GM12878 (cell line): ENCODE results near the gene EML1. TPM values are rescaled to one million over a fixed set of nuclear protein-coding genes. Genes with fewer than 3 reads are reported as not detected.

Source experiments
- ATAC-seq: fragments of 200-7000 bp; cut with Tn5 transposase; 3 replicates; pipeline ENCODE4 v1.9.1; 2020; ENCODE audit warnings: mild to moderate bottlenecking, moderate library complexity
- BruUV-seq: library from RNA; stranded (reverse); fragments of 400-500 nt; replicated peaks from 2 replicates; lab custom pipeline; 2021; lab: Mats Ljungman, UMichigan
- CTCF ChIA-PET: fragments of 300-600 bp; sonication (Branson Sonifier 250); formaldehyde crosslinking; extraction: SDS; loops from one replicate; lab custom pipeline; 2021; ENCODE audit warnings: inconsistent platforms; lab: Yijun Ruan, JAX
- POLR2A ChIA-PET: fragments of 350-600 bp; formaldehyde crosslinking; extraction: SDS; loops from one replicate; lab custom pipeline; 2021; ENCODE audit warnings: inconsistent platforms; lab: Charles Lee
- RAD21 ChIA-PET: fragments of 300-600 bp; sonication (Branson Sonifier 250); formaldehyde crosslinking; loops from one replicate; lab custom pipeline; 2023; ENCODE audit warnings: antibody characterized with exemption; ENCODE audit not compliant: unreplicated experiment; lab: Charles Lee
- SMC1A ChIA-PET: fragments of 300-600 bp; sonication (Branson Sonifier 250); formaldehyde crosslinking; loops from one replicate; lab custom pipeline; 2023; ENCODE audit not compliant: unreplicated experiment, uncharacterized antibody; lab: Charles Lee
- DNase-seq: peaks from one replicate; pipeline ENCODE4 v3.0.0-alpha.2; 2011; ENCODE audit warnings: low read depth, low spot score
- FAIRE-seq: peaks from 3 replicates; lab custom pipeline; 2011; peaks lifted over from hg19 to GRCh38; lab: Jason Lieb, UNC
- H2AFZ ChIP-seq: 2 replicates; pipeline ENCODE4 v1.6.0; 2011; ENCODE audit warnings: low read depth, low read length, control low read depth; ENCODE audit not compliant: control insufficient read depth
- H3K27ac ChIP-seq: 2 replicates; pipeline ENCODE4 v1.5.1; 2011; ENCODE audit warnings: control low read depth; ENCODE audit not compliant: control insufficient read depth, insufficient read depth
- H3K27me3 ChIP-seq, 2 experiments: replicated peaks in 1 of 2; 2 replicates each; pipeline versions ENCODE4 v1.6.0 to v1.6.1; 2011; ENCODE audit warnings: low read length in 1 of 2; ENCODE audit not compliant: control insufficient read depth in 2 of 2, insufficient read depth in 2 of 2
- H3K36me3 ChIP-seq, 2 experiments: 2 replicates each; pipeline ENCODE4 v1.5.1; 2011; ENCODE audit warnings: low read length in 1 of 2; ENCODE audit not compliant: control insufficient read depth in 2 of 2, insufficient read depth in 2 of 2
- H3K4me1 ChIP-seq: 2 replicates; pipeline ENCODE4 v1.6.1; 2011; ENCODE audit warnings: mild to moderate bottlenecking, low read length, moderate library complexity, mixed read lengths; ENCODE audit not compliant: control insufficient read depth, insufficient read depth
- H3K4me2 ChIP-seq: 2 replicates; pipeline ENCODE4 v1.6.0; 2011; ENCODE audit warnings: control low read depth; ENCODE audit not compliant: control insufficient read depth, insufficient read depth
- H3K4me3 ChIP-seq: fragments of 200-600 bp; sonication (generic); 2 replicates; pipeline ENCODE4 v1.5.1; 2016
- H3K79me2 ChIP-seq: 2 replicates; pipeline ENCODE4 v1.6.0; 2011; ENCODE audit warnings: low read length; ENCODE audit not compliant: control insufficient read depth, insufficient read depth
- H3K9ac ChIP-seq: 2 replicates; pipeline ENCODE4 v1.8.0; 2011; ENCODE audit warnings: low read length, control low read depth, mixed read lengths; ENCODE audit not compliant: control insufficient read depth, insufficient read depth
- H3K9me3 ChIP-seq: replicated peaks from 3 replicates; pipeline ENCODE4 v1.5.1; 2011; ENCODE audit warnings: mild to moderate bottlenecking, low read length; ENCODE audit not compliant: control insufficient read depth, insufficient read depth
- H4K20me1 ChIP-seq: 2 replicates; pipeline ENCODE4 v1.6.0; 2011; ENCODE audit not compliant: control insufficient read depth, insufficient read depth
- BMI1 ChIP-seq: fragments of 450-650 bp; IDR thresholded peaks from 2 replicates; pipeline ENCODE4 v1.6.1; 2016; ENCODE audit warnings: mild to moderate bottlenecking, moderate library complexity, borderline replicate concordance
- HDAC2 ChIP-seq: fragments of 200-600 bp; sonication (generic); IDR thresholded peaks from 2 replicates; pipeline ENCODE4 v1.6.1; 2017
- IKZF1 ChIP-seq: fragments of 450-650 bp; conservative IDR thresholded peaks from 2 replicates; pipeline ENCODE4 v1.6.1; 2017; ENCODE audit warnings: antibody characterized with exemption, mild to moderate bottlenecking
- MXI1 ChIP-seq: fragments of 150-350 bp; IDR thresholded peaks from 2 replicates; pipeline ENCODE4 v1.6.1; 2011; ENCODE audit warnings: low read depth, mild to moderate bottlenecking, inconsistent platforms, low read length, improper control_type of control experiment
- NR2F1 ChIP-seq: fragments of 450-650 bp; conservative IDR thresholded peaks from 2 replicates; pipeline ENCODE4 v1.6.1; 2017; ENCODE audit warnings: mild to moderate bottlenecking
- SMAD5 ChIP-seq: IDR thresholded peaks from 2 replicates; pipeline ENCODE4 v1.6.1; 2016; ENCODE audit warnings: antibody characterized with exemption, low read depth
- YY1 ChIP-seq: IDR thresholded peaks from 2 replicates; pipeline ENCODE4 v1.6.1; 2011; ENCODE audit warnings: low read depth, mild to moderate bottlenecking, low read length
- WGBS: methylation state at CpG from one replicate; pipeline ENCODE4 v1.1.6; 2016; ENCODE audit warnings: low lambda C conversion rate; ENCODE audit not compliant: insufficient replicate concordance, insufficient coverage; ENCODE audit errors: missing lambda C conversion rate; 5-methylcytosine and 5-hydroxymethylcytosine counted together
- in situ Hi-C: fragments of 300-500 bp; cut with MboI; formaldehyde crosslinking; loops from 9 replicates; pipeline ENCODE4 v1.14.3; 2018; ENCODE audit warnings: mixed read lengths
- intact Hi-C: fragments of 100-400 bp; cut with micrococcal nuclease; formaldehyde crosslinking; loops from one replicate; pipeline ENCODE4 v1.14.2; 2022; ENCODE audit not compliant: unreplicated experiment
- polyA plus RNA-seq, 11 experiments: library from polyadenylated mRNA; depleted of rRNA in 4 of 11; unstranded in 6 of 11; stranded (reverse) in 5 of 11; fragments of >200 nt; fragmentation: Nextera tagmentation in 4 of 11; fragmentation: Illumina TruSeq in 1 of 11; extraction: Ambion mirVana in 4 of 11; extraction: Trizol in 1 of 11; gene quantifications; 1 replicate in 1 of 11; 2 replicates in 10 of 11; pipeline versions ENCODE4 v1.2.1 to v1.2.3, GENCODE V29; 2011 to 2016; ENCODE audit warnings: inconsistent platforms in 2 of 11, missing spikeins in 2 of 11, low read depth in 1 of 11
- total RNA-seq, 4 experiments: library from RNA; depleted of rRNA in 3 of 4; stranded (reverse); fragments of >200 nt in 3 of 4; fragmentation: Illumina TruSeq in 1 of 4; extraction: Trizol in 1 of 4; gene quantifications; 2 replicates each; pipeline versions ENCODE4 v1.2.1 to v1.2.3, GENCODE V29; 2013 to 2021
- TF ChIP-seq, protein P1 (sequence below): fragments of 450-650 bp; IDR thresholded peaks from 2 replicates; pipeline ENCODE4 v1.6.1; 2018; ENCODE audit warnings: borderline replicate concordance, mild to moderate bottlenecking; ENCODE audit not compliant: partially characterized antibody
- TF ChIP-seq, protein P2 (sequence below): fragments of 150-350 bp; IDR thresholded peaks from 2 replicates; pipeline ENCODE4 v1.6.1; 2014; ENCODE audit warnings: mild to moderate bottlenecking, low read depth, low read length
- TF ChIP-seq, protein P3 (sequence below): fragments of 450-650 bp; formaldehyde crosslinking; IDR thresholded peaks from 2 replicates; pipeline ENCODE4 v1.5.0; 2022; ENCODE audit warnings: mild to moderate bottlenecking, missing genetic modification characterization
- TF ChIP-seq, protein P4 (sequence below): fragments of 150-350 bp; IDR thresholded peaks from 2 replicates; pipeline ENCODE4 v1.6.1; 2016; ENCODE audit warnings: low read depth, low read length

The EML1 gene
- total and polyA plus RNA-seq, 10 of the 15 experiments (the other 5 are each of a cell fraction or from before 2014, with no cell fraction given), result 0.05 to 3.4 (median 0.11) TPM; not detected in 3

DNA sequence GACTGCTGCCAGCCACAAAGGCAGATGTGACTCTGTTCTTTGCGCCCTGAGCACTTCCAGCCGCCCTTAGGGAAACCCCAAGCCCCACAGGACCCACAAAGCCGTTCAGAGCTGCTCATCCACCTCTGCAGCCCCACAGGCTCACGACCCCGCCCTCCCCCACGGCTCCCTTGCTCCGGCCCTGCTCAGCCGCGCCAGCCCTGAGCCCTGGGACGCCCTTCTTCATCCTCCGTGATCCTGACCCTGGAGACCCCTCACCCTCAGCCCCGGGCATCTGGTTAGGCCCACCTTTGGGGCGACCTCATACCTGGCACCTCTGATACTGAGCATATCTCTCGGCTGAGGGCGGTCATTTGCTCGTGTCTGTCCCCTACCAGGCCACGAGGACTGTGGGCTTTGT, 146.2 kb downstream of the EML1 start:
- Histone ChIP-seq H3K4me1 (peaks cover 8% of the 10 kb centered on the region; the same call in 1 of the 2 replicates), H2AFZ (no peak overlapping the region), H3K9ac (no peak overlapping the region), H3K27me3 (peaks cover 0 to 1% of the 10 kb centered on the region in 2 experiments; a peak in 3 of 4 replicates), H4K20me1 (no peaks in the 10 kb centered on the region), H3K9me3 (no peaks in the 10 kb centered on the region), H3K36me3 (no peaks in the 10 kb centered on the region), H3K4me2 (no peak overlapping the region), H3K27ac (no peak overlapping the region), H3K79me2 (no peaks in the 10 kb centered on the region), H3K4me3 (no peak overlapping the region)
- ChIA-PET RAD21 (no interaction called here), SMC1A (interaction anchor here (1.1 kb wide), 1 partner anchor 8 kb away, joined by 3 read pairs; no protein-coding TSS in a partner anchor), CTCF (interaction anchor here (1.7 to 1.9 kb wide), 2 partner anchors 8 to 10 kb away, joined by 4 to 5 read pairs; no protein-coding TSS in a partner anchor), POLR2A (no interaction called here)
- intact Hi-C loops, result no loop called here
- BruUV-seq, result no TSS peak
- in situ Hi-C loops, result no loop called here
- WGBS, result 32% methylated on average over 9 of the region's 17 CpGs
- FAIRE-seq, result no peak
- peak; percentile 36 for ATAC-seq
- DNase-seq, result no peak
- no peak for TF ChIP-seq SMAD5
- TF ChIP-seq NR2F1, result no peak
- TF ChIP-seq, protein P1, sequence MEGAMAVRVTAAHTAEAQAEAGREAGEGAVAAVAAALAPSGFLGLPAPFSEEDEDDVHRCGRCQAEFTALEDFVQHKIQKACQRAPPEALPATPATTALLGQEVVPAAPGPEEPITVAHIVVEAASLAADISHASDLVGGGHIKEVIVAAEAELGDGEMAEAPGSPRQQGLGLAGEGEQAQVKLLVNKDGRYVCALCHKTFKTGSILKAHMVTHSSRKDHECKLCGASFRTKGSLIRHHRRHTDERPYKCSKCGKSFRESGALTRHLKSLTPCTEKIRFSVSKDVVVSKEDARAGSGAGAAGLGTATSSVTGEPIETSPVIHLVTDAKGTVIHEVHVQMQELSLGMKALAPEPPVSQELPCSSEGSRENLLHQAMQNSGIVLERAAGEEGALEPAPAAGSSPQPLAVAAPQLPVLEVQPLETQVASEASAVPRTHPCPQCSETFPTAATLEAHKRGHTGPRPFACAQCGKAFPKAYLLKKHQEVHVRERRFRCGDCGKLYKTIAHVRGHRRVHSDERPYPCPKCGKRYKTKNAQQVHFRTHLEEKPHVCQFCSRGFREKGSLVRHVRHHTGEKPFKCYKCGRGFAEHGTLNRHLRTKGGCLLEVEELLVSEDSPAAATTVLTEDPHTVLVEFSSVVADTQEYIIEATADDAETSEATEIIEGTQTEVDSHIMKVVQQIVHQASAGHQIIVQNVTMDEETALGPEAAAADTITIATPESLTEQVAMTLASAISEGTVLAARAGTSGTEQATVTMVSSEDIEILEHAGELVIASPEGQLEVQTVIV, result no peak
- TF ChIP-seq, protein P2, sequence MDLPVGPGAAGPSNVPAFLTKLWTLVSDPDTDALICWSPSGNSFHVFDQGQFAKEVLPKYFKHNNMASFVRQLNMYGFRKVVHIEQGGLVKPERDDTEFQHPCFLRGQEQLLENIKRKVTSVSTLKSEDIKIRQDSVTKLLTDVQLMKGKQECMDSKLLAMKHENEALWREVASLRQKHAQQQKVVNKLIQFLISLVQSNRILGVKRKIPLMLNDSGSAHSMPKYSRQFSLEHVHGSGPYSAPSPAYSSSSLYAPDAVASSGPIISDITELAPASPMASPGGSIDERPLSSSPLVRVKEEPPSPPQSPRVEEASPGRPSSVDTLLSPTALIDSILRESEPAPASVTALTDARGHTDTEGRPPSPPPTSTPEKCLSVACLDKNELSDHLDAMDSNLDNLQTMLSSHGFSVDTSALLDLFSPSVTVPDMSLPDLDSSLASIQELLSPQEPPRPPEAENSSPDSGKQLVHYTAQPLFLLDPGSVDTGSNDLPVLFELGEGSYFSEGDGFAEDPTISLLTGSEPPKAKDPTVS, result no peak
- no peak for TF ChIP-seq HDAC2
- TF ChIP-seq YY1, result no peak
- no peak for TF ChIP-seq MXI1
- TF ChIP-seq, protein P3, sequence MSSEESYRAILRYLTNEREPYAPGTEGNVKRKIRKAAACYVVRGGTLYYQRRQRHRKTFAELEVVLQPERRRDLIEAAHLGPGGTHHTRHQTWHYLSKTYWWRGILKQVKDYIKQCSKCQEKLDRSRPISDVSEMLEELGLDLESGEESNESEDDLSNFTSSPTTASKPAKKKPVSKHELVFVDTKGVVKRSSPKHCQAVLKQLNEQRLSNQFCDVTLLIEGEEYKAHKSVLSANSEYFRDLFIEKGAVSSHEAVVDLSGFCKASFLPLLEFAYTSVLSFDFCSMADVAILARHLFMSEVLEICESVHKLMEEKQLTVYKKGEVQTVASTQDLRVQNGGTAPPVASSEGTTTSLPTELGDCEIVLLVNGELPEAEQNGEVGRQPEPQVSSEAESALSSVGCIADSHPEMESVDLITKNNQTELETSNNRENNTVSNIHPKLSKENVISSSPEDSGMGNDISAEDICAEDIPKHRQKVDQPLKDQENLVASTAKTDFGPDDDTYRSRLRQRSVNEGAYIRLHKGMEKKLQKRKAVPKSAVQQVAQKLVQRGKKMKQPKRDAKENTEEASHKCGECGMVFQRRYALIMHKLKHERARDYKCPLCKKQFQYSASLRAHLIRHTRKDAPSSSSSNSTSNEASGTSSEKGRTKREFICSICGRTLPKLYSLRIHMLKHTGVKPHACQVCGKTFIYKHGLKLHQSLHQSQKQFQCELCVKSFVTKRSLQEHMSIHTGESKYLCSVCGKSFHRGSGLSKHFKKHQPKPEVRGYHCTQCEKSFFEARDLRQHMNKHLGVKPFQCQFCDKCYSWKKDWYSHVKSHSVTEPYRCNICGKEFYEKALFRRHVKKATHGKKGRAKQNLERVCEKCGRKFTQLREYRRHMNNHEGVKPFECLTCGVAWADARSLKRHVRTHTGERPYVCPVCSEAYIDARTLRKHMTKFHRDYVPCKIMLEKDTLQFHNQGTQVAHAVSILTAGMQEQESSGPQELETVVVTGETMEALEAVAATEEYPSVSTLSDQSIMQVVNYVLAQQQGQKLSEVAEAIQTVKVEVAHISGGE (CRISPR knock-in tag), result no peak
- TF ChIP-seq, protein P4, sequence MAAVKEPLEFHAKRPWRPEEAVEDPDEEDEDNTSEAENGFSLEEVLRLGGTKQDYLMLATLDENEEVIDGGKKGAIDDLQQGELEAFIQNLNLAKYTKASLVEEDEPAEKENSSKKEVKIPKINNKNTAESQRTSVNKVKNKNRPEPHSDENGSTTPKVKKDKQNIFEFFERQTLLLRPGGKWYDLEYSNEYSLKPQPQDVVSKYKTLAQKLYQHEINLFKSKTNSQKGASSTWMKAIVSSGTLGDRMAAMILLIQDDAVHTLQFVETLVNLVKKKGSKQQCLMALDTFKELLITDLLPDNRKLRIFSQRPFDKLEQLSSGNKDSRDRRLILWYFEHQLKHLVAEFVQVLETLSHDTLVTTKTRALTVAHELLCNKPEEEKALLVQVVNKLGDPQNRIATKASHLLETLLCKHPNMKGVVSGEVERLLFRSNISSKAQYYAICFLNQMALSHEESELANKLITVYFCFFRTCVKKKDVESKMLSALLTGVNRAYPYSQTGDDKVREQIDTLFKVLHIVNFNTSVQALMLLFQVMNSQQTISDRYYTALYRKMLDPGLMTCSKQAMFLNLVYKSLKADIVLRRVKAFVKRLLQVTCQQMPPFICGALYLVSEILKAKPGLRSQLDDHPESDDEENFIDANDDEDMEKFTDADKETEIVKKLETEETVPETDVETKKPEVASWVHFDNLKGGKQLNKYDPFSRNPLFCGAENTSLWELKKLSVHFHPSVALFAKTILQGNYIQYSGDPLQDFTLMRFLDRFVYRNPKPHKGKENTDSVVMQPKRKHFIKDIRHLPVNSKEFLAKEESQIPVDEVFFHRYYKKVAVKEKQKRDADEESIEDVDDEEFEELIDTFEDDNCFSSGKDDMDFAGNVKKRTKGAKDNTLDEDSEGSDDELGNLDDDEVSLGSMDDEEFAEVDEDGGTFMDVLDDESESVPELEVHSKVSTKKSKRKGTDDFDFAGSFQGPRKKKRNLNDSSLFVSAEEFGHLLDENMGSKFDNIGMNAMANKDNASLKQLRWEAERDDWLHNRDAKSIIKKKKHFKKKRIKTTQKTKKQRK, result no peak
- TF ChIP-seq BMI1, result no peak
- TF ChIP-seq IKZF1, result no peak
